Heart left ventricle (tissue), 16 donors: ENCODE data around the gene ARPC1B. TPM values are rescaled to one million over a fixed set of nuclear protein-coding genes. Genes with fewer than 3 reads are reported as not detected.

Experiments used
- ATAC-seq, 4 donors: fragments of 200-7000 bp; cut with Tn5 transposase; one replicate each; pipeline ENCODE4 v1.9.1; 2020 to 2022; ENCODE audit warnings: moderate library complexity in 4 of 4, mild to moderate bottlenecking in 3 of 4, moderate number of reproducible peaks in 1 of 4
- DNase-seq, 5 donors: peaks; one replicate each; pipeline ENCODE4 v3.0.0-alpha.2; 2020
- H3K27ac ChIP-seq, 12 donors: fragments of 200-600 bp; sonication (generic) in 4 of 12; one replicate each; pipeline versions ENCODE4 v1.5.0 to v1.8.0; 2016 to 2022; ENCODE audit warnings: mild to moderate bottlenecking in 2 of 12
- H3K27me3 ChIP-seq, 9 donors: fragments of 200-600 bp; sonication (generic) in 2 of 9; one replicate each; pipeline versions ENCODE4 v1.5.1 to v1.8.0; 2016 to 2022; ENCODE audit warnings: mild to moderate bottlenecking in 3 of 9
- H3K36me3 ChIP-seq, 9 donors: fragments of 200-600 bp; sonication (generic) in 2 of 9; one replicate each; pipeline versions ENCODE4 v1.5.0 to v1.8.0; 2018 to 2022; ENCODE audit warnings: mild to moderate bottlenecking in 2 of 9
- H3K4me1 ChIP-seq, 12 donors: fragments of 200-600 bp; sonication (generic) in 4 of 12; one replicate each; pipeline versions ENCODE4 v1.5.0 to v1.8.0; 2016 to 2022; ENCODE audit warnings: mild to moderate bottlenecking in 3 of 12
- H3K4me3 ChIP-seq, 12 donors: fragments of 200-600 bp; sonication (generic) in 4 of 12; one replicate each; pipeline versions ENCODE4 v1.5.0 to v1.8.0; 2017 to 2022; ENCODE audit warnings: mild to moderate bottlenecking in 9 of 12, moderate library complexity in 4 of 12
- H3K9me3 ChIP-seq, 12 donors: fragments of 200-600 bp; sonication (generic) in 4 of 12; one replicate each; pipeline versions ENCODE4 v1.5.0 to v1.8.0; 2016 to 2022; ENCODE audit warnings: mild to moderate bottlenecking in 1 of 12
- CTCF ChIP-seq, 12 donors: fragments of 200-600 bp; sonication (generic) in 4 of 12; IDR thresholded peaks; one replicate each; pipeline versions ENCODE4 v1.5.0 to v1.8.0; 2018 to 2022; ENCODE audit warnings: antibody characterized with exemption in 12 of 12, mild to moderate bottlenecking in 5 of 12
- POLR2A ChIP-seq, 2 donors: fragments of 450-650 bp; IDR thresholded peaks; one replicate each; pipeline ENCODE4 v1.6.1; 2017; ENCODE audit warnings: antibody characterized with exemption in 2 of 2, mild to moderate bottlenecking in 2 of 2, moderate library complexity in 2 of 2
- WGBS, 4 donors: extraction: QIAGEN DNeasy Blood & Tissue Kit in 2 of 4; methylation state at CpG; one replicate each; pipeline versions ENCODE4 v1.1.5 to v1.1.7; 2013 to 2018; 5-methylcytosine and 5-hydroxymethylcytosine counted together
- intact Hi-C, 10 donors: fragments of 100-400 bp; cut with DNase I; formaldehyde crosslinking; loops; one replicate each; pipeline versions ENCODE4 v1.11.1 to v1.14.2; 2022
- polyA plus RNA-seq, 2 donors: library from polyadenylated mRNA; stranded (reverse); fragments of 200-250 nt; gene quantifications; one replicate each; pipeline ENCODE4 v1.2.3, GENCODE V29; 2013
- total RNA-seq, 9 donors: library from RNA; depleted of rRNA in 2 of 9; stranded (reverse); fragments of >200 nt in 2 of 9; fragmentation: NEBNext Ultra II Directional in 3 of 9; extraction: Animal tissue kit (Norgen Biotek cat#: 25700) in 3 of 9; gene quantifications; one replicate each; pipeline versions ENCODE4 v1.1.0 to v1.2.4, GENCODE V29; 2016 to 2023
- donor health status: ischemic (EF 13 %, LVEDD 7.1; RV severe dilation, severe dysfunction).
- donor health status: healthy with polysubstance abuse.
- donor health status: DM: no; HTN: yes; CAD: no.
- donor health status: DM: no; HTN: no; CAD: no.
- donor health status: ischemic (EF 25% LVEDD 6.9; RV normal size, moderate dysfunction).
- donor health status: ischemic (EF 25% LVEDD 5.7; RV mildly dilated, moderate dysfunction).
- donor health status: healthy.
- donor health status: DM: yes; HTN: yes; CAD: no.
- donor health status: ischemic (EF 35%, LVEDD 5.7; RV mildly dilated, moderate dysfunction).
- donor health status: nonischemic (EF 11% LVEDD 7.7; RV severe dilation, severe dysfunction).
- donor health status: DM: yes; HTN: yes; CAD: no.
- donor health status: PGD.
- donor health status: ischemic (EF 29% LVEDD 5.4; RV normal size, mild dysfunction).
- donor health status: nonischemic (EF 23%, LVEDD 6.1; RV moderate dilation, normal function).

Gene ARPC1B
- total and polyA plus RNA-seq, 11 donors = 17.2 to 142 (median 37.1) TPM

- Histone ChIP-seq H3K4me3 (no peak overlapping the region), H3K36me3 (peaks cover 0 to 100% (median 96%) of the 10 kb centered on the region in 9 donors), H3K9me3 (no peaks in the 10 kb centered on the region), H3K4me1 (peaks cover 0 to 9% (median under 1%) of the 10 kb centered on the region in 12 donors), H3K27ac (peak overlapping the region in 1 of 12 donors; percentile 8), H3K27me3 (no peaks in the 10 kb centered on the region)
- ATAC-seq (no peak), DNase-seq (peak in 1 of 5 donors; percentile 13)
- WGBS, 4 donors = 77 to 88% (median 81%) methylated on average over 5 of the region's 5 CpGs
- intact Hi-C loops = no loop called here
- TF ChIP-seq CTCF (IDR thresholded peaks at IDR 0.05) (no peak), POLR2A (IDR thresholded peaks at IDR 0.05) (no peak)
Observed at GRCh38 chr7:99398891-99399445, 24.4 kb downstream of the ARPC1B start.

GRCh38 chr7:99399597-99399996 is 25.1 kb downstream of the ARPC1B start:
- intact Hi-C loops = no loop called here
- Histone ChIP-seq H3K27me3 (no peaks in the 10 kb centered on the region), H3K36me3 (peaks cover 0 to 100% (median 96%) of the 10 kb centered on the region in 9 donors), H3K27ac (no peak overlapping the region), H3K4me1 (peaks cover 0 to 12% (median 2%) of the 10 kb centered on the region in 12 donors), H3K4me3 (no peak overlapping the region), H3K9me3 (no peaks in the 10 kb centered on the region)
- ATAC-seq = no peak
- TF ChIP-seq CTCF (IDR thresholded peaks at IDR 0.05) = no peak
- no peak for TF ChIP-seq POLR2A (IDR thresholded peaks at IDR 0.05)
- 66 to 79% (median 72%) methylated on average over 4 to 6 of the region's 6 CpGs for WGBS, 4 donors
- peak in 1 of 5 donors; percentile 32 for DNase-seq

- Histone ChIP-seq H3K4me3 (no peak overlapping the region), H3K9me3 (no peaks in the 10 kb centered on the region), H3K27me3 (no peaks in the 10 kb centered on the region), H3K27ac (no peak overlapping the region), H3K36me3 (peaks cover 0 to 77% (median 69%) of the 10 kb centered on the region in 9 donors), H3K4me1 (peaks cover 11 to 43% (median 28%) of the 10 kb centered on the region in 12 donors)
- TF ChIP-seq POLR2A (IDR thresholded peaks at IDR 0.05) = no peak
- TF ChIP-seq CTCF (IDR thresholded peaks at IDR 0.05) = no peak
- 96 to 98% (median 98%) methylated on average over 3 of the region's 3 CpGs for WGBS, 4 donors
- intact Hi-C loops = no loop called here
- no peak for DNase-seq
- ATAC-seq = no peak
Observed at GRCh38 chr7:99402854-99403253, 28.3 kb downstream of the ARPC1B start.

GRCh38 chr7:99403764-99404163 is 29.2 kb downstream of the ARPC1B start:
- Histone ChIP-seq H3K4me3 (no peak overlapping the region), H3K4me1 (peaks cover 11 to 44% (median 28%) of the 10 kb centered on the region in 12 donors), H3K27me3 (no peaks in the 10 kb centered on the region), H3K27ac (no peak overlapping the region), H3K36me3 (peaks cover 0 to 68% (median 60%) of the 10 kb centered on the region in 9 donors), H3K9me3 (no peaks in the 10 kb centered on the region)
- WGBS, 4 donors = 90 to 96% (median 95%) methylated on average over 5 of the region's 5 CpGs
- TF ChIP-seq CTCF (IDR thresholded peaks at IDR 0.05) (no peak), POLR2A (IDR thresholded peaks at IDR 0.05) (no peak)
- ATAC-seq (no peak), DNase-seq (peak in 1 of 5 donors; percentile 45)
- intact Hi-C loops = no loop called here
